Measurements from ENCODE around the gene ITGA11. TPM values are rescaled to one million over a fixed set of nuclear protein-coding genes. Genes with fewer than 3 reads are reported as not detected.

The ITGA11 gene
- total and polyA plus RNA-seq, 10 donors = 0.27 to 17.2 (median 5.8) TPM

- Histone ChIP-seq H3K9me3 (no peaks in the 10 kb centered on the region), H3K4me1 (peaks cover 0 to 7% (median 0%) of the 10 kb centered on the region in 6 donors), H3K27ac (no peak overlapping the region), H3K4me3 (no peak overlapping the region), H3K27me3 (replicated peaks in 1 of 7) (no peaks in the 10 kb centered on the region), H3K36me3 (no peaks in the 10 kb centered on the region)
- intact Hi-C loops (cut with DNase I; ENCODE audit: low total_unique reads) = loop anchor here (5.0 to 10.0 kb wide), 2 partner anchors 73 to 136 kb away; no protein-coding TSS in a partner anchor
- 95 to 98% (median 96%) methylated on average over 3 to 5 of the region's 5 CpGs for WGBS, 5 donors
- no peak for TF ChIP-seq CTCF (IDR thresholded peaks at IDR 0.05 in 8 of 11, conservative IDR thresholded peaks at IDR 0.05 in 3 of 11)
- no peak for TF ChIP-seq POLR2AphosphoS5 (IDR thresholded peaks at IDR 0.05)
- no peak for TF ChIP-seq POLR2A (IDR thresholded peaks at IDR 0.05)
- DNase-seq = no peak
Observed at GRCh38 chr15:68380456-68380855, 51.5 kb downstream of the ITGA11 start.

GRCh38 chr15:68379759-68380290, 52.1 kb downstream of the ITGA11 start:
- Histone ChIP-seq H3K4me3 (no peak overlapping the region), H3K9me3 (no peaks in the 10 kb centered on the region), H3K27me3 (replicated peaks in 1 of 7) (no peaks in the 10 kb centered on the region), H3K4me1 (peaks cover 0 to 7% (median 0%) of the 10 kb centered on the region in 6 donors), H3K27ac (no peak overlapping the region), H3K36me3 (no peaks in the 10 kb centered on the region)
- no peak for TF ChIP-seq CTCF (IDR thresholded peaks at IDR 0.05 in 8 of 11, conservative IDR thresholded peaks at IDR 0.05 in 3 of 11)
- WGBS, 5 donors = 51 to 66% (median 59%) methylated on average over 3 of the region's 3 CpGs
- DNase-seq = no peak
- intact Hi-C loops (cut with DNase I; ENCODE audit: low total_unique reads) = loop anchor here (5.0 to 10.0 kb wide), 2 partner anchors 73 to 135 kb away; no protein-coding TSS in a partner anchor

- no peak overlapping the region for H3K27ac ChIP-seq
- H3K36me3 ChIP-seq = no peaks in the 10 kb centered on the region
- H3K4me3 ChIP-seq = no peak overlapping the region
- no peak for DNase-seq
- no peaks in the 10 kb centered on the region for H3K9me3 ChIP-seq
- intact Hi-C loops (cut with DNase I; ENCODE audit: low total_unique reads) = no loop called here
- 62 to 75% (median 70%) methylated on average over 8 of the region's 8 CpGs for WGBS, 5 donors
- TF ChIP-seq POLR2A (IDR thresholded peaks at IDR 0.05) (no peak), POLR2AphosphoS5 (IDR thresholded peaks at IDR 0.05) (no peak), CTCF (IDR thresholded peaks at IDR 0.05 in 8 of 11, conservative IDR thresholded peaks at IDR 0.05 in 3 of 11) (no peak)
- no peaks in the 10 kb centered on the region for H3K27me3 ChIP-seq (replicated peaks in 1 of 7)
- H3K4me1 ChIP-seq = peaks cover 0 to 7% (median 0%) of the 10 kb centered on the region in 6 donors
Observed at GRCh38 chr15:68379058-68379758, 52.8 kb downstream of the ITGA11 start.

GRCh38 chr15:68378595-68378994, 53.4 kb downstream of the ITGA11 start:
- TF ChIP-seq POLR2A (IDR thresholded peaks at IDR 0.05) (no peak), POLR2AphosphoS5 (IDR thresholded peaks at IDR 0.05) (no peak), CTCF (IDR thresholded peaks at IDR 0.05 in 8 of 11, conservative IDR thresholded peaks at IDR 0.05 in 3 of 11) (no peak)
- intact Hi-C loops (cut with DNase I; ENCODE audit: low total_unique reads) = no loop called here
- WGBS, 5 donors = 79 to 88% (median 82%) methylated on average over 3 of the region's 3 CpGs

More at GRCh38 chr15:68378595-68378994, 53.4 kb downstream of the ITGA11 start:
- H3K4me1 ChIP-seq = peaks cover 0 to 7% (median 0%) of the 10 kb centered on the region in 6 donors
- H3K36me3 ChIP-seq = no peaks in the 10 kb centered on the region
- no peak overlapping the region for H3K27ac ChIP-seq
- H3K9me3 ChIP-seq = no peaks in the 10 kb centered on the region
- H3K27me3 ChIP-seq (replicated peaks in 1 of 7) = no peaks in the 10 kb centered on the region
- no peak for DNase-seq
- no peak overlapping the region for H3K4me3 ChIP-seq

Data from spleen (tissue), 11 donors.